ENCODE measurements around the gene CAPN2.

GRCh38 chr1:223747838-223748335, 35.5 kb downstream of the CAPN2 start:
- TF ChIP-seq CTCF (IDR thresholded peaks at IDR 0.05) (no peak), POLR2A (IDR thresholded peaks at IDR 0.05) (no peak)

All from testis (tissue), 2 donors.